Measurements from ENCODE around the gene GPS2.

Gene GPS2

GRCh38 chr17:7315570-7316235, 543 bp upstream of the GPS2 start:
- DNase-seq: no peak

DNA sequence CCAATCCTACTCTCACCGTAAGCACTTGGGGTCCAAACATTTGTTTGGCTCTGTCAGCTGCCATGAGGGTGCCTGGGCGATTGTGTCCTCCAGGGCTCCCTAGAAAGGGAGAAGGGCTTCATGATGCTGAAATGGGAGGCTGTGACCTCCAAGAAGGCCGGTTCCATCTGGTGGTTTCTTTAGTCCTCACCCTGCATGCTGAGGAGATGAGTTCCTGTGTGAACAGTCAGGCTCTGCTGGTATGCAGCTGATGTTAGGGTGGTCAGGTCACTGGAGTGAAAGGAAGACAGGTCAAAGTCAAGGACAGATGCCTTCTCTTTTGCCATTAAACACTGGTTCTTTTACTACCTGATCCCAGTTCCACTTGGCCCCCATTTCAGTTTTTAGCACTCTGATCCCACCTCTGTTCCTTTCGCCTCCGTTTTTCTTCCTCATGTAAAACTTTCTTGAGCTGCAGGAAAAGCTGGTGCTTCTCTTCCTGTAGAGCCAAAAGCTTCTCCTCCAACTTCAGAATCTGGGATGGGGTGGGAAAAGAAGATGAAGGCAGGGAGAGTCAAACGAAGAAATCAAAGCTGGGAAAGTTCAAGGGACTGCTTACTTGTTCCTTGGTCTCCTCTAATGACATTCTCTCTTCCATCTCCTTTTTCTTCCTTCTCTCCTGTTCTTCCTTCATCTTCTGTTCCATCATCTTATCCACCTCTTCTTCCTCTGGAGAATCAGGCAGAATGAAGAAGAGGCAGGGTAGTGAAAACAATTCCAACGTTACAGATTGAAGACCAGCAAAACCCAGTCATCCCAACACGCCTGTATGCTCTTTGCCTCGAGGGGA, 1.1 kb downstream of the GPS2 start:
- peak; percentile 22 for DNase-seq

DNA sequence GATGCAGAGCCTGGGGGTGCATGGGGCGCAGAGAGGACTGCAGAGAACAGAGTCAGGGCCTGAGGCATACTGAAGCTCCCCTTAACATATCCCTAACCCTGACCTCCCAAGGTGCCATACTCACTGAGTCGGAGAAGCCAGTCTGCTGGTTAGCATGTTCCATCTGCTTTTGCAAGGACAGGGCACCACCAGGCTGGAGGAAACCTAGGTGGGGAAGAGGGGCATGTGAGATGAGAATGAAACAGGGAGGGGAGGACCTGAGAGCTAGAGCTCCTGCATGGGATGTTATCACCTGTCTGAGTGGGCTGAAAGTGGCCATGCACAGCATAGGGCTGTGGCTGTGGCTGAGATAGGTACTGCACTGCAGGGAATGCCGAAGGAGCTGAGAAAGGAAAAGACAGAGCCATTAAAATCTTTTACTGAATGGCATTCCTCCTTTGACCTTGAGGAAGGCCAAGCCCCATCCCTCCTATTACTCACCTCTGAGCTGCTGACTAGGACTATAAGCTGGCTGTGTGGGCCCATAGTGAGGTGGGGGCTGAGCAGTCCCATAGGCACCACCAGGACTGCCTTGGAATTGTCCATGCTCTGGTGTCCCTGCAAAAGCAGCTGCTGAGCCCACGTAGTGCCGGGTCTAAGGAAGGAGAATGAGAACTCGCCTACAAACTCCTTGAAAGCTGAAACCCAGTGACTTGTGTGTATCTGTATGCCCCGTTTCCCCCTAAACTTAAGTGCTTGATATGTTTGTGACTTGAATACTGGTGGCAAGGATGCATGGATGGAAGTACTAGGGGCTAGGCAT, 1.9 kb downstream of the GPS2 start:
- DNase-seq: no peak

GRCh38 chr17:7312432-7313087, 2.6 kb downstream of the GPS2 start:
- no peak for DNase-seq

- DNase-seq: no peak
These were observed 4.0 kb downstream of the GPS2 start for GRCh38 chr17:7311110-7311705.

GRCh38 chr17:7309628-7310027, 5.5 kb downstream of the GPS2 start:
- no peak for DNase-seq

DNA sequence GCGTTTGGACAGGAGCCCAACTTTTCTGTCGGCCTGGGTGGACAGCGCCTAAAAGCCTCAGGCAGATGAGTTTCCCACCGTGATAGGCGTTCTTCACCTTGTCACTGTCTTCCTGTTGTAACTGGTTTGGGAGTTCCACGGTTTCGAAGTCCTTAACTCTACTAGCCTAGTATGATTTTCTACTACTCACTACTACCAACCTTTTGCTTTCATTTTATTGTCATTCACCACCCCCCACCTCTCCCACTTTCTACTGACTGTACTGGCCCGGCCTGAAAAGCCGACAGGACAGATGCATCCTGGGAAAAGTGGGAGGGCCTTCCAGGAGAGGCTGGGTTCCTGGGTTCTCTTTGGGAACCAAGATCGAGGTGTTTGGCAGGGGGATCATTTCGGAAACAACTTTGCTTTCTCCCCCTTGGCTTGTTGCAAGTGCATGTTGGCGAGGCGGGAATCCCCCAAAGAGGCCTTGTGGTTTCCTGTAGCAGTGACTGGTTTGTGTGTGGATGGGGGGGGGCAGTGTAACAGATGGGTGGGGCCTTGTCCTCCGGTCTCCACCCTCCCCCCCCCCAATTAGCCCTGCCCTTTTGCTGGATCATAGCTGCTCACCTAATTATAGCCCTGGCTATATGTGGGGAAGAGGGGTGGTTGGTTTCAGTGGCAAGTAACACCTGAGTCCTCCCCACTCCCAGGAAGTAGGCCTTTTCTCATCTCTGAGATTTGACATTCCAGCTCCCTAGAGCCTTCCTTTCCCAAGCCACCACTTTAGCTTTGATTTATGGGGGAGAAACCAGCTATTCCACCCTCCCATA, 6.3 kb downstream of the GPS2 start:
- DNase-seq: peak; percentile 46

- peak; percentile 60 for DNase-seq
These were observed 7.2 kb downstream of the GPS2 start for GRCh38 chr17:7307686-7308624.

- peak; percentile 100 for DNase-seq
These were observed 8.1 kb downstream of the GPS2 start, which contains the start of gene EIF5A for GRCh38 chr17:7306911-7307685. Gene EIF5A (plus strand): TSS chr17:7307628. CDS start chr17:7309636, 2,008 bp downstream.

DNA sequence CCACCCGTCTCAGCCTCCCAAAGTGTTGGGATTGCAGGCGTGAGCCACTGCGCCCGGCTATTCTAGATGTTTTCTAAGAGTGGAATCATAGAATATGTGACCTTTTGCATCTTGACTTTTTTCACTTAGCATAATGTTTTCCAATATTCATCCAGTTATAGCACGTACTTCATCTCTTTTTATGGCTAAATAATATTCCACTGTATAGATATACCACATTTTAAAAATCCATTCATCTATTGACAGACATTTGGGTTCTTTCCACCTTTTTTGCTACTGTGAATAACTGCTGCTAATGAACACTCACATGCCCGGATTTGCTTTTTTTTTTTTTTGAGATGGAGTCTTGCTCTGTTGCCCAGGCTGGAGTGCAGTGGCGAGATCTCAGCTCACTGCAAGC, 11.0 kb downstream of the GPS2 start:
- no peak for DNase-seq

- peak; percentile 69 for DNase-seq
These were observed 18.8 kb downstream of the GPS2 start for GRCh38 chr17:7296189-7296861.

GRCh38 chr17:7295230-7296180, 19.7 kb downstream of the GPS2 start:
- DNase-seq: no peak

GRCh38 chr17:7294614-7295153, 20.5 kb downstream of the GPS2 start, which contains the start of gene YBX2:
Gene YBX2 (minus strand): TSS chr17:7294639. CDS start chr17:7294500, 139 bp downstream.
- peak; percentile 56 for DNase-seq

- DNase-seq: no peak
These were observed 21.1 kb downstream of the GPS2 start for GRCh38 chr17:7293816-7294613.

DNA sequence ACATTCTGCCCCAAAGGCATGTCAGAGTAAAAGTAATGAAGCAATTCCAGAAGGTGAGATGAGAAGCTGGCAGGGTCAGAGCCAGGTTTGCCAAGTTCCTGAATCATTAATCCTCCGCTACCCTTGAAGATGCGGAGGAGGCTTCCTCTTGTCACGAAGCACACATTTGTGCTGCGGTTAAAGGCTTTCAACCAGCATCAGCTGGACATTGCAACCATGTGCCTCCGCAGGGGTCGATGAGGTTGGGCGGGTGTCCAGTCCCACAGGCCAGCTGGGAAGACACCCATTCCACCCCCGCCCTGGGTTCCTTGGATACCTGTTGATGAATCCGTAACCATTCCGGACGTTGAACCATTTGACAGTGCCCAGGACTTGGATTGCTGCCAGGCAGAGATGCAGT, 22.0 kb downstream of the GPS2 start:
- DNase-seq: no peak

DNA sequence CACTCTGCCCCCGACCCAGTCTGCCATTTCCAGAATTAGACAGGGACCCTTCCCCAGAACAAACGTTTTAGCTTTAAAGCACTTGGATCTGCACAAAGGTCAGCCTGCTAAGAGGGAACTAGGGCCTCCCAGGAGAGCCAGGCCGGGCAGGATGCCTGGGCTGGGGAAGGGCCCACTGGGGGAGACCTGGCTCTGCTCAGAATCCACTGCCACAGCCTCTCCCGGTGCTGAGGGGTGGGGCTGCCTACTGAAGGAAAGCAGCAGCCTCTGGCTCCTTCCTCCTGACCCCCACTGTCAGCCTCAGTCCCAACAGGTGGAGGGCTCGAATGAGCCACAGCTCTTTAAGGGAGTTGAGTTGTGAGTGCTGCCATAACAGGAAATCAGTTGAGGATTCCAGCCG, 22.4 kb downstream of the GPS2 start:
- no peak for DNase-seq

Data from NCI-H2171 treated with DMSO at 0.1 percent for 48 hours (cell line).